GM18505 (cell line): ENCODE data around the gene TET2.

Experiments
- ATAC-seq: cut with Tn5 transposase; IDR thresholded peaks from one replicate; pipeline ENCODE4 v1.9.1; 2021; ENCODE audit not compliant: unreplicated experiment
- POLR2A ChIP-seq: IDR thresholded peaks from 4 replicates; pipeline ENCODE4 v1.6.1; 2011; ENCODE audit warnings: borderline replicate concordance; ENCODE audit not compliant: insufficient read depth, insufficient read length; ENCODE audit errors: extremely low read depth

Gene TET2

DNA sequence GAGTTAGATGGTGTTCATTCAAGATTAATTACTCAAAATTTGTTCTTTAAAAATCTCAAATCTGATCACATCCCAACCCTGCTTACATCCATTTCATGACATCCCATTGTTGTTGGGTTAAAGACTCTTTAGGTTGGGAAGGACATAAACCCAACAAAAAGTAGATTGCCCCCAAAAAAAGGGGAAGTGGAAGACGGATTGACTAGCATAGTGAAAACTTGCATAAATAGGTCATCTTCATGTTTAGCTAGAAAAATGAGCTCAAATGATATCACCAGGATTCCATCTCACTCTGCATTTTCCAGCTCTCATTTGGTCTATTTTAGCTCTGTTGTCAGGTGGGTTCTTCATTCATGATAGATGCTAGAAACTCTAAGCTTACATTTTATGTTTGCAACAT is 18.5 kb upstream of the TET2 start:
- TF ChIP-seq POLR2A: no peak
- ATAC-seq: no peak

DNA sequence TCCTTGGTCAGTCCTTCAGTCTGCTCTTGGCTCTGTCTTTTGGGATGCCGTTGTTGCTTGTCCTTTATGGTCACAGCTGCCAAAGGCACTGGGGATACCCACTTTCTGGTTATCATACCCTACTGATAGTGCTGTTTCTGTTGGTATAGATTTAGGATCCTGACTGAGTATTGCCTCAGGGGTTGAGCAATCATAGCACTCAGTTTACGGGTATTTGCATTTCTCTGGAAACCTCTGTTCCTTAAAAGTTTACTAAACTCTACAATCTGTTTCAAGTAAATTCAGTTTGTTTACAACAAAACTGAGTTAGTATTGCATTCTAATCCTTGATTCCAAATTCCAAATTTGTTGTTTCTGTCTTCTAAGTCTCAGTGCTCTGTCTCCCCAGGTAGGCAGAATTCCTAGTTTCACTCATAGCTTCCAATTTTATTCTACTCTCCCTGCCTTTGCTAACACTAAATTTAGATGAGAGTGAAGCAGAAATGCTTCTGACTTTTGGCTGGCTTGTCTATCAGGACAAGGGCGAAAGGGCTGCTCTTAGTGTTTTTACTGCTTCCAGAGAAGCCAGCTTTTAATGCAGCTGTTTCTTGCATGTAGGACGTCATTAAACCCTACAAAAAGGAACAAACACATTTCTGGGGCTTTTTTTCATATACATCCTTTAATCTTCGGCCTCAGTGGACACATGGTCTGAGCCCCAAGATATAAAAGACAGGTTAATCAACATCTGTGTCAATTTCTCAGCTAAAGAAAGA is 17.2 kb upstream of the TET2 start:
- ATAC-seq: no peak

GRCh38 chr4:105130945-105131344 is 15.7 kb upstream of the TET2 start:
- ATAC-seq: no peak
- no peak for TF ChIP-seq POLR2A

More for the DNA sequence above, 17.2 kb upstream of the TET2 start:
- TF ChIP-seq POLR2A: no peak

GRCh38 chr4:105133976-105134375 is 12.7 kb upstream of the TET2 start:
- no peak for ATAC-seq
- TF ChIP-seq POLR2A: no peak

DNA sequence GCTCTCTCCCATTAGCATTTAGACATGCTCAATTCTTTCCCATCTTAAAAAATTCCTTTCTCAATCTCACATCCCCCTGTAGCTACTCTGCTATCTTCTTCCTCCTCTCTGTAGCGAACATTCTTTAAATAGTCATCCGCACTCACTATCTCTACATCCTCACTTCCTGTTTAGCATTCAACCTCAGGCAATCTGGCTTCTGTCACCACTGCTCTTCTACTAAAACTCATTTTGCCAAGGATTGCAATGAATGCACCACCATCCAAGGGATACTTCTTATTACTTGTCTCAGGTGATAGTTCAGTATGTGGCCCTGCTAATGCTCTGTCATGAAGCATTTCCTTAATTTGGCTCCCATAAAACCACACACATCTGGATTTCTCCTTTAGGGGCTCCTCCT is 10.9 kb upstream of the TET2 start:
- no peak for TF ChIP-seq POLR2A
- peak; percentile 52 for ATAC-seq

DNA sequence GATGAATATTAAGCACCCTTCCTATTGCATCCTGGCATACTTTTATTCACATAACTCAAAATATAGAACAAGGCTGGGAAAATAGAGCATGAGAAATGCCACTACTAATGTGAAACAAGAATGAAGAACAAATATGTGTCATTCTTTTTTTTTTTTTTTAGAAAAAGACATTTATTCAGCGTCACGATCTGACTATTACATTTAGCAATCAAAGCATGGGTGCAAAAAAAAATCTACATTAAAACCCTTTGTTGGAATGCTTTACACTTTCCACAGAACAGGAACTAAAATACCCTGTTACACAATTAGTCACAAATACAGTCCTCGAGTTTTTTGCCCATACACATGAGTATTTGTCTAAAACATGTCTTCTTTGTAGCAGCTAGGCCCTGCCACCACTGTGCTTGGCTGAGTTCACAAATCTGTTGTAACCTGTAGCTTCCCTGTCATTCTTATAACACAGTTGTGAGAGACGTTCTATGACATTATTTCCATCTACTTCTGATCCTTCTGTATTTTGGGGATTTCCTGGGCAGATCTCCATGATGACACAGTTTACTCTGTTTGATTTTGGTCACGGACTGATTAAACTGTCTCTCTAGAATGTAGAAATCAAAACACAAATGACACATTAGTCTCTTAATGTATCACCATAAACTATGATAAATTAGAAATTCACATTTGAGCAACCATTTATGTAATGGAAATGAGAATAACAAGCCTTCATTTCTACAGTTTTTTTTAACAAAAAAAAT is 9.4 kb upstream of the TET2 start:
- no peak for ATAC-seq
- no peak for TF ChIP-seq POLR2A

DNA sequence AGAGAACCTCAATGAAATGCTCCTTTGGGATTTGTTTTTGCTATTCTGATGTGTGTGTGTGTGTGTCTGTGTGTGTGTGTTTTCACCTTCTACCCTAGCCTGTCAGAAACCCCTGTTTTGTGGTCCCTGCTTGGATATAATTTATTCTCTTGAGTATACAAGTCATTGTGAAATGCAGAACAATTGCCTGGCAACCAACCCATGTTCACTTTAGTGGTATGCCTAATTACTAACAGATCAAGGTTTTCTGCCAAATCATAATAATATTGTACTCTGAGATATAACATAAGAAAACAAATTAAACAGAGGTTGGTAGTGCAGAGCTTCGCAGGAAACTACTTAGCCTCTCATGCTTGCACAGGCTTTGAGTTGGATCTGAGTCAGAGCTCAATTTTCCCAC is 7.0 kb upstream of the TET2 start:
- ATAC-seq: no peak
- TF ChIP-seq POLR2A: no peak

DNA sequence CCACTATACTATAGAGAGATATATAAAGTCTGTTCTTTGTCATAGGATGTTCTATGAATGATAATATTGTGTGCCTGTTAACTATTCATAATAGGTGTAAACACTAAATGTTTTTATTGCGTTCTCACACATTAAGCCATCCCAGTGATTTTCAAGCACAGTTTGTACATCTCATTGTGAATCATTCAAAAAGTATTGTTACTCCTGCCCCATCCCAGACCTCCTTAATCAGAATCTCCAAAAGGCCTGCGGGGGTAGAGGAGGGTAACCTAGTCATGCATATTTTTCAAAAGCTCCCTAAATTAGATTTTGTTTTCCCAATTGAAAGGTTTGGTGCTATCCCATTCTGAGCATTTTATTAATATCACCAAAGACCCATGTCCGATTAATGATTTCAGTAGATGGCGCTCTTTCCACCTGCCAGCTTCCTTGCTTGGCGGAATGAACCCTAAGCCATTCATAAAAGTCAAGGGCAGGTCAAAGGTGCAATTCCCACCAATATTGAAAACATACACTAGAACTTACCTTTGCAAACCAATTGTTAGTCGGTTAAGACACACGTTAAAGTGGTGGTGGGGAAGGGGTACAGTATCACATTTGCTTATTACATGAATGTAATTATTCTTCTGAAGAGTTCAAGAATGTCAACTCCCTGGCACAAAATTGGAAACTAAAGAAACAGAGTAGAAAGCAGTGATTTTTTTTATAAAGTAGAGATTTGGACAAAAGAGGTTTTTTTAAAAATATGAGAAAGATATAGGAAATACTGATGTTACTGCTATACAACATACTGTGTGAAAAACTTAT is 5.8 kb upstream of the TET2 start:
- no peak for TF ChIP-seq POLR2A
- no peak for ATAC-seq

DNA sequence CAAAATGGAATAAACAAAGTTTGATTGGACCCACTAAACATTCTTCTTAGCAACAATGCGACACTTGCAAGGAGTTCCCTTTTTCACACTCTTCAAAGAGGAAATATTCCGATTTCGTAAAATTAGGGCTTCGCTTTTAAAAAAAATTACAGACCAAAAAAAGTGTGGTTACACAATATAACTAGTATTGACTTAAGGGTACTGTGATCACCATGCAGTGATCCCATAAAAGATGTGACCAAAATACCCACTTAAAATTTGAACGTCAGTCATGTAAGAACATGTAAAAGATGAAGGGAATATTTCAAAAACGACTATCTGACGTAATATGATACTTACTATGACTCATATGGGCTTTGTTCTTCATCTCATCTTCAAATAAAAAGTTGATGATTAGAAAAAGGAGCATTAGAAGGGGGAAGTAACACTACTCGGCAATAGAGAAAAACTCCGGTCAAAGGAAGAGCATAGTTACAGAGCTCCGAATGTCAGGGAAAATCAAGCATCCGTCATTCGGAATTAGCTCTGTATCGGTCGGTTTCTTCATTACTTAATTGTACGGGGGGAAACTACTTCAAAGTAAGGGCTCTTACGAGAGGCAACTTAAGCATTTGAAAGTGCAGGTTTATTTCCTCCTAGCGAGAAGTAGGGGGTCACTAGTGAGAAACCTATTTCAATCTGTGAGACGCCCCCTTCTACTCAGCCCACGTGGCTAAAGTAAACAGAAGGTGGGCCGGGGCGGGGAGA is 1.3 kb upstream of the TET2 start:
- no peak for TF ChIP-seq POLR2A
- no peak for ATAC-seq

DNA sequence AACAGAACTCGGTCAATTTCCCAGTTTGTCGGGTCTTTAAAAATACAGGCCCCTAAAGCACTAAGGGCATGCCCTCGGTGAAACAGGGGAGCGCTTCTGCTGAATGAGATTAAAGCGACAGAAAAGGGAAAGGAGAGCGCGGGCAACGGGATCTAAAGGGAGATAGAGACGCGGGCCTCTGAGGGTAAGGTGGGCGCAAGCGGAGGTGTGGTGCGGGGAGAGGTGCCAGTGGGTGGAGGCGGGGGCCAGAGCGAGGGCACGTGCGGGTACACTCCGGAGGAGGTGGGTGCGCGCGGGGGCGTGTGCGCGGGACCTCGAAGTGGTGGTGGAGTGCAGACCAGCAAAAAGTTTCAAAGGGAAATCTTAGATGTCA is 787 bp upstream of the TET2 start:
- TF ChIP-seq POLR2A: no peak
- ATAC-seq: peak; percentile 26

GRCh38 chr4:105147016-105147552 is 408 bp downstream of the TET2 start:
- no peak for ATAC-seq

GRCh38 chr4:105147553-105148161 is 981 bp downstream of the TET2 start:
- no peak for ATAC-seq
- TF ChIP-seq POLR2A: peak; percentile 35

More at GRCh38 chr4:105147016-105147552, 408 bp downstream of the TET2 start:
- TF ChIP-seq POLR2A: no peak

DNA sequence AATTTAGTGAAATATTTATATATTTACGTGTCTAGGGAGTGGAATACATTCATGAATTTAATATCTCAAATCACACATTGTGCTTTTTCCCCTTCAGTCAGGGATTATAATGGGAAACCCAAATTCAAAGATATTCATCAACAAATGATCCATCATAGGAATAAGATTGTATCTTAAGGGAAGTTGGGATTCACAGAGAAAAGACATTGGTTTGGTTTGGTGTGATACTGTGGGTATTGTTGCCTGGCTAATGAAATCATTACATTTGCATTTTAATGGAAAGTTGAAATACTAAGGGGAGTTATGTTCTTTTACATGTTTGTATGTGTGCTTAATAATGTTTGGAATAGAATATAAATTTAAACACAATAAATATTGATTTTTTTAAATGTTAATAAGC is 1.7 kb downstream of the TET2 start:
- no peak for TF ChIP-seq POLR2A
- no peak for ATAC-seq

DNA sequence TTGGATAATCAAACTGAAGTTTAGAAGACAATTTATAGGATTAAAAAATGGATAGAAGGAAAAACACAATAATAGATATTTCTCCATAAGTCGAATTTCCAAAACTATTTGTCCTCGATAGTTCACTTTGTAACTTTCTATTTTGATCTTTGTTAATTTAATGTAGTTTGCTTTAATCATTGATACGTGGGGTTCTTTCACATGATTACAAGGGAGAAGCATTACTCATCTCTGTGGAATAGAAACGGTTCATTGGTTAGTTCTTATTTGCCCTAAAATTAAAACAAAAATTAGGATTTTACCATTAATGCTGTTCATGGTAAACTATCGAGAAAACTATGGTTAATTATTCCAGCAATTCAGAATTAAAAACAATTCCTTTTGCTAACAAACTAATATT is 2.1 kb downstream of the TET2 start:
- no peak for TF ChIP-seq POLR2A
- no peak for ATAC-seq
